Measurements from ENCODE around the gene COL27A1.

DNA sequence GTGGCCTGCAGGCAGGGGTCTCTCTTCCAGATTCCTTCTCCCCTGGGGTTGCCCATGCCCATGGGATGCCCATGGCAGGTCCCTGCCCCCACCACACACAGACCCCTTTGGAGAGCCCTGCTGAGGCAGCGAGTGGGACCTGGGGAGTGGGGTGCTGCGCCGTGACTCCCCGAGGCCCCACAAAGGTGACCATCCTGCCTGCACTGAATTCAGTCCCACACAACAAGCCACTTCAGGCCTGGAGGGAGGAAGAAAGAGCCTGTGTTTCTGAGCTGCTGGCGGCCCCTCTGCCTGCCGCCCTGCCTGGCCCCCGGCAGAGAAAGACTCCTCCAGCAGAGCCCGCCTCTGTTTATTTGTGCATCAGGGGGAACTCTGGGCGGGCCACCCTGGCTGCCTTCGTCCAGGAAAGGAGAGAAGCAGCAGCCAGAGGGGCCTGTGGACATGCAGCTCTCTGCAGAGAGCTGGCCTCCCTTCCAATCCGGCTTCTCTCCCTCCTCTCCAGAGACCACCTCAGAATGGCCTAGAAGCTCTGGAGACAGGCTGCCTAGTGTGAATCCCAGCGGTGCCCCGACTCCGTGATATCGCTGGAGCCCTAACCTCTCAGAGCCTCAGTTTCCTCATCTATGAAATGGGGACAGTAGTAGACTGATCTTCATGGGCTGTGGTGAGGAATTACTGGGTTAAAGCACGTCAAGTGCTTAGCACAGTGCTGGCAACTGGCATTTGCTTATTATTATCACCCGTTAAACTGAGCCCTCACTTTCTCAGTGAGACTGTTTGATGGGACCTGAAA is 72.9 kb downstream of the COL27A1 start:
- TF ChIP-seq POLR2A (IDR thresholded peaks at IDR 0.05; ENCODE audit: low read depth, low read length) (no peak), POLR2AphosphoS5 (IDR thresholded peaks at IDR 0.05; ENCODE audit: insufficient read depth, low read depth, low read length) (no peak), FOS (IDR thresholded peaks at IDR 0.05; ENCODE audit: borderline replicate concordance, insufficient read depth, low read length) (no peak), GATA2 (IDR thresholded peaks at IDR 0.05; ENCODE audit: insufficient read depth, insufficient read length, low read depth, low read length) (no peak), EZH2 (IDR thresholded peaks at IDR 0.05; ENCODE audit: borderline replicate concordance, low read depth, low read length, severe bottlenecking) (no peak), JUN (IDR thresholded peaks at IDR 0.05; ENCODE audit: borderline replicate concordance, insufficient read depth, insufficient read length, low read depth) (no peak)
- TF ChIP-seq, protein P1, sequence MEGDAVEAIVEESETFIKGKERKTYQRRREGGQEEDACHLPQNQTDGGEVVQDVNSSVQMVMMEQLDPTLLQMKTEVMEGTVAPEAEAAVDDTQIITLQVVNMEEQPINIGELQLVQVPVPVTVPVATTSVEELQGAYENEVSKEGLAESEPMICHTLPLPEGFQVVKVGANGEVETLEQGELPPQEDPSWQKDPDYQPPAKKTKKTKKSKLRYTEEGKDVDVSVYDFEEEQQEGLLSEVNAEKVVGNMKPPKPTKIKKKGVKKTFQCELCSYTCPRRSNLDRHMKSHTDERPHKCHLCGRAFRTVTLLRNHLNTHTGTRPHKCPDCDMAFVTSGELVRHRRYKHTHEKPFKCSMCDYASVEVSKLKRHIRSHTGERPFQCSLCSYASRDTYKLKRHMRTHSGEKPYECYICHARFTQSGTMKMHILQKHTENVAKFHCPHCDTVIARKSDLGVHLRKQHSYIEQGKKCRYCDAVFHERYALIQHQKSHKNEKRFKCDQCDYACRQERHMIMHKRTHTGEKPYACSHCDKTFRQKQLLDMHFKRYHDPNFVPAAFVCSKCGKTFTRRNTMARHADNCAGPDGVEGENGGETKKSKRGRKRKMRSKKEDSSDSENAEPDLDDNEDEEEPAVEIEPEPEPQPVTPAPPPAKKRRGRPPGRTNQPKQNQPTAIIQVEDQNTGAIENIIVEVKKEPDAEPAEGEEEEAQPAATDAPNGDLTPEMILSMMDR (IDR thresholded peaks at IDR 0.05; ENCODE audit: extremely low read depth in 1 of 2, insufficient read depth in 1 of 2, low read depth in 1 of 2, low read length in 2 of 2): no peak
- TF ChIP-seq, protein P2, sequence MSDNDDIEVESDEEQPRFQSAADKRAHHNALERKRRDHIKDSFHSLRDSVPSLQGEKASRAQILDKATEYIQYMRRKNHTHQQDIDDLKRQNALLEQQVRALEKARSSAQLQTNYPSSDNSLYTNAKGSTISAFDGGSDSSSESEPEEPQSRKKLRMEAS (IDR thresholded peaks at IDR 0.05; ENCODE audit: insufficient read depth, insufficient read length): no peak

Data from endothelial cell of umbilical vein (primary cell).